ENCODE measurements around the gene PRIMA1.

GRCh38 chr14:93676416-93676958 is 111.8 kb downstream of the PRIMA1 start:
- TF ChIP-seq, protein P1, sequence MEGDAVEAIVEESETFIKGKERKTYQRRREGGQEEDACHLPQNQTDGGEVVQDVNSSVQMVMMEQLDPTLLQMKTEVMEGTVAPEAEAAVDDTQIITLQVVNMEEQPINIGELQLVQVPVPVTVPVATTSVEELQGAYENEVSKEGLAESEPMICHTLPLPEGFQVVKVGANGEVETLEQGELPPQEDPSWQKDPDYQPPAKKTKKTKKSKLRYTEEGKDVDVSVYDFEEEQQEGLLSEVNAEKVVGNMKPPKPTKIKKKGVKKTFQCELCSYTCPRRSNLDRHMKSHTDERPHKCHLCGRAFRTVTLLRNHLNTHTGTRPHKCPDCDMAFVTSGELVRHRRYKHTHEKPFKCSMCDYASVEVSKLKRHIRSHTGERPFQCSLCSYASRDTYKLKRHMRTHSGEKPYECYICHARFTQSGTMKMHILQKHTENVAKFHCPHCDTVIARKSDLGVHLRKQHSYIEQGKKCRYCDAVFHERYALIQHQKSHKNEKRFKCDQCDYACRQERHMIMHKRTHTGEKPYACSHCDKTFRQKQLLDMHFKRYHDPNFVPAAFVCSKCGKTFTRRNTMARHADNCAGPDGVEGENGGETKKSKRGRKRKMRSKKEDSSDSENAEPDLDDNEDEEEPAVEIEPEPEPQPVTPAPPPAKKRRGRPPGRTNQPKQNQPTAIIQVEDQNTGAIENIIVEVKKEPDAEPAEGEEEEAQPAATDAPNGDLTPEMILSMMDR (IDR thresholded peaks at IDR 0.05; ENCODE audit: insufficient read depth, low read length, poor library complexity, severe bottlenecking): no peak
- TF ChIP-seq EZH2phosphoT487 (conservative IDR thresholded peaks at IDR 0.05; ENCODE audit: low read length): no peak
